GM18868 (cell line): Measurements from ENCODE around the gene TNK2.

Experiments
- ATAC-seq: cut with Tn5 transposase; IDR thresholded peaks from one replicate; pipeline ENCODE4 v1.9.1; 2021; ENCODE audit warnings: mild to moderate bottlenecking, moderate library complexity; ENCODE audit not compliant: unreplicated experiment

TNK2 gene

DNA sequence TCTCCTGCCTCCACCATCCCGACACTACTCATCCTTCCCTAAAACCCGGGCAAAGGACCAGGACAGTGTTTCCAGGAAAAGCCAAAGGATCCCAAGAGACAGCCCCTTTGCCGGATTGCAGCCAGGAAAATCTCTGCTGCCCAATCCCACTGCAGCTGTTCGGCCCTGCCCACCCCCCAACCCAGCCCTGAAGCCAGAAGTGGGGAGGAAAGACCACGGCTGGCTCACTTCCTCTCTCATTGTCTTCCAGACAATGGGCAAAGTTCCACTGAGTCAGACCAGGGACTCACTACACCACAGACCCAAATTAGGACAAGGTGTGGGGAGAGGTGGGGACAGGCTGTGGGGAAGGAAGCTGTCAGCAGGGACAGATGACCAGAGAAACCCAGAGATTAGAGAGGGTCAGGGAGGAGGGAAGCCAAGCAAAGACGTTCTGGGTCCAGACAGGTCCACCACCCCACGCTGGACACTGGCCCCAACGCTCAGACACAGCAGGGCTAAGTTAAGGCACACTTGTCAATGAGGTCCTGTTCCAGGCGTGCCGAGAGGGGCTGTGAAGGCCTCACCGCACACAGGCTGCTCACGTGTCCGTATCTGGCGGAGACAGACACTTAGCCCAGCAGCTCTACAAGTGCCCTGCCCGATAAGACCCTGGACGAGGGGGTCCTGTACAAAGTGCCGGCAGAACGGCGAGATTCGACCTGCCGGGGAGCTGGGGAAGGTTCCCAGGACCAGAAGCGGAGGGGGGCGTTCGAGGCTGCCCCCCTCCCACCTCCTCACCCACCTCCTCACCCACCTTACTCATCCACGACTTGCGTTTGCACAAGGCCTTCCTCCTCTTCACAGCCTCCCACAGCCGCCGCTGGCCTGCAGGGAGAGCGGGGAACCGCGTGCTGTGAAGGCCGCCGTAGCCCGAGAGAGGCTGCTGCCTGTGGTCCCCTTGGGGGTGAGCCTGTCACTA lies 21.9 kb downstream of the TNK2 start:
- ATAC-seq = no peak

DNA sequence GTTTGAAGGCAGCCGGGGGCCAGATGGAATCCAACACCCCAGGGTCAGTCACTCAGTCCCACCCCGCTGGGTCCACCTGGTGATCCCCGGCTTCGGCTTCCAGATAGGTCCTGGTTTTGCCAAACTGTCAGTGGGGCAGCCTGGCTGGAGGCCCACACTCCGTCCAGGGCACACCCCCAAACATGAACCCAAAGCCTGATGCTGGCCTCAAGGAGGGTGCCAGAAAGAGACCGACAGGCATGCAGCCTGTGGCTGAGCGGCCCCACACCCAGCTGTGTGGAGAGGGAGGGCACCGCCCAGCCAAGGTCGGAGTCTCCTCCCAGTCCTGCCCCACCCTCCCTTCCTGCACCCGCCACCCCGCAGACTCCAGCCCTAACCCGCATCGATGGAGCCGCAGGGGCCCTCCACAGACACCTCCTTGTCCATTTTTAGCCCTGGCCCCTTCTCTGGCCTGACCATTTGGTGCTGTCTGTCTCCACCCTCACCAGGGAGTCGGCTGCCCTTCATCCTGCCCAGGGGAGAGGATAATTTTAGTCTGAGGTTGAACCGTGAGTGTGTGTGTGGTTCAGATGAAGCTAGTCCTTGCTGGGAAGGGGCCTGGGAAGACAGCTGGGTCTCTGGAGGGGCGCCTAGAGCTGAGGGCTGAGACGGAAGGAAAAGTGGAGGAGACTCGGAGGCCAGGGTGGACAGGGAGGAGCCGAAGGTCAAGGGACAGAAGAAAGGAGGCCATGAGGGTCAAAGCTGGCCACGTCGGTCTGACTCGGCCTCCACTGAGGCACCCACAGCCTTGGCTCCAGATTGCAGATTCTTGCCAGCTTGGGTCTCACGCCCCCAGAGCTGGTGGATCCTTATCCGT lies 23.1 kb downstream of the TNK2 start:
- no peak for ATAC-seq

DNA sequence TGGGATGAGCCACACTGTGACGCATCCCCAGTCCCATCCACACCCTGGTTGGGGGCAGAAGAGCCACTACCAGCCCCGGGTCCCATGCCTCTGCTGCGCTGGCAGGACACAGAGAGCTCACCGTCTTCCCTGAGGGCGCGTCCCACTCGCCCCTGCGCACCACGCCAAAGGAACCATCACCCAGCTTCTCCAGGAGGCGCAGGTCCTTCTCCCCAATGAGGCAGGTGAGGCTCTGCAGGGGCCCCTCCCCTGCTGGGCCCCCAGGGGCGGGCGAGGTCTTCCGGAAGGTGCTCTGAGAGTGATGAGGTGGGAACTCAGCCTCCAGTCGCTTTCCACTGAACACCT lies 23.7 kb downstream of the TNK2 start:
- no peak for ATAC-seq

DNA sequence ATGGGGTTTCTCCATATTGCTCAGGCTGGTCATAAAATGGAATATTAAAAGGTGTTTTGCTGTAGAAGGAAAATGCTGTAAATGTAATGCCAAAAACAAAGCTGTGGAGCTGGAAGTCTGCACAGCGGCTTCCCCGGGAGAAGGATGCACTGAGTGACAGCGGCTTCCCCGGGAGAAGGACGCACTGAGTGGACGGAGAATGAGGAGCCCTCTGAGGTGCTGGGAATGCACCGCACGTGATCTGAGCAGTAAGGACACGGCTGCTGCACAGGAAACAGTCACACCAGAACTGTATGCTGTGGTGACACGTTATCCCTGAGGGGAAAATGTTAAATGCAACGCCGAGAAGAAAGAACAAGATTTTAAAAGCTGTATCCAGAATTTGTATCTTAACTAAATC lies 24.6 kb downstream of the TNK2 start:
- ATAC-seq = no peak

DNA sequence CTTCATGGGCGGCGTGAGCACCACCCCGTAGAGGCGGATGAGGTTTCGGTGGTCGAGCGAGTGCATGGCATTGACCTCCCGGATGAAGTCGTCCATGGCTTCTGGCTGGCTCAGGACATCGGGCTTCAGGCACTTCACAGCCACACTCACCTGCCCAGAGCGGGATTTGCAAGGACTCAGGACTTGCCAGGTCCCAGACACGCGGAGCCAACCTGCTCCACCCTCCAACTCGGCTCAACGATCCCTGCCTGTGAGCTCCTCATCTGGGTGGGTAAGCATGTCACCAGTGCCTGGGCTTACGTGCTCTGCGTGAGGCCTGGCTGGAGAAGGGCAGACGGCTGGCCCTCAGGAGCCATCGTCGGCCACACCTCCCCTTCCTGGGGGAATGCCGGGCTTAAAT lies 25.2 kb downstream of the TNK2 start:
- no peak for ATAC-seq

DNA sequence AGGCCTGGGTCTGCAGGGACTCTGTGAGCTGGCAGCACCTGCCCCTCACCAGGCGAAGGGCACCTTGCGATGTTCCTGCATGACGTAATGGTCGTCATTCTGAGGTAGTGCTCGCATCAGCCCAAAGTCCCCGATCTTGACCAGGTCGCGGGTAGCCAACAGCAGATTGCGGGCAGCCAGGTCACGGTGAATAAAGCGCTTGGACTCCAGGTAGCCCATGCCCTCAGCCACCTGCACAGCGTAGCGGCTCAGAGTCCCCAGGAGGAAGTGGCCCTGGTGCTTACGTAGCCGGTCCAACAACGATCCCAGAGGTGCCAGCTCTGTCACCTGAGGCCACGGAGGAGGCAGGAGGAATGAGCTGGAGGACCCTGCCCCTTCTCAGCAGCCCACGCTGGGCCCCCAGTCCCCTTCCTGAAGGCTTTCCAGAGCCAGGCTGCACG lies 26.3 kb downstream of the TNK2 start:
- no peak for ATAC-seq

DNA sequence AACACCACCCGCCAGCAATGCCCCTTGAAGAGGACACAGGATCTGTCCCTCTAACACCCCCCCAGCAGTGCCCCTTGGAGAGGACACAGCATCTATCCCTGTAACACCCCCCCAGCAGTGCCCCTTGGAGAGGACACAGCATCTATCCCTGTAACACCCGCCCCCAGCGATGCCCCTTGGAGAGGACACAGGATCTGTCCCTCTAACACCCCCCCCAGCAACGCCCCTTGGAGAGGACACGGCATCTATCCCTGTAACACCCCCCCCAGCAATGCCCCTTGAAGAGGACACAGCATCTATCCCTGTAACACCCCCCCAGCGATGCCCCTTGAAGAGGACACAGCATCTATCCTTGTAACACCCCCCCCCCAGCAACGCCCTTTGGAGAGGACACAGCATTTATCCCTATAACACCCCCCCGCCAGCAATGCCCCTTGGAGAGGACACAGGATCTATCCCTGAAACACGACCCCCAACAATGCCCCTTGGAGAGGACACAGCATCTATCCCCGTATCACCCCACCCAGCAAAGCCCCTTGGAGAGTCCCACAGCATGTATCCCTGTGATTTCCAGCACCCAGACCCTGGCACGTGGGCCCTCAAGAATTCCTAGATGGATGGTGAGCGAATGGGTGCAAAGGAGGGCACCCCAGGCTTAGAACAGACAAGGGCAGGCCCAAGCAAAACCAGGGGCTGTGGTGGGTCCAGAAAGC lies 26.9 kb downstream of the TNK2 start:
- no peak for ATAC-seq

DNA sequence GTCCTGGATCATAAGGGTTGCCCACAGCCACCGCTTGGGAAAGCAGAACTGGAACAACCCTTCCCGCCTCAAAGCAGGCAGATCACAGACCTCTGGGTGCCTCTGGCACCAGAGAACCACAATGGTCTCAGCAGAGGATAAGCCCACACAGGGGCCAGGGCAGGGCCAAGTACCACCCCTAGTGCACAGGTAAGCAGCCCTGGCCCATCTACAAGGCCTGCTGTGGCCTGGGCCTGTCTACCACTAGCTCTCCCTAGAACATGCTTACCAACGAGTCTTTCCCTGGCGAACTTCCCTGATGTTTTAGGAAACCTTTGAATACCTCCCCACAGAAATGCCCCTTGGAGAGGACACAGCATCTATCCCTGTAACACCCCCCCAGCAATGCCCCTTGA lies 28.3 kb downstream of the TNK2 start:
- no peak for ATAC-seq

DNA sequence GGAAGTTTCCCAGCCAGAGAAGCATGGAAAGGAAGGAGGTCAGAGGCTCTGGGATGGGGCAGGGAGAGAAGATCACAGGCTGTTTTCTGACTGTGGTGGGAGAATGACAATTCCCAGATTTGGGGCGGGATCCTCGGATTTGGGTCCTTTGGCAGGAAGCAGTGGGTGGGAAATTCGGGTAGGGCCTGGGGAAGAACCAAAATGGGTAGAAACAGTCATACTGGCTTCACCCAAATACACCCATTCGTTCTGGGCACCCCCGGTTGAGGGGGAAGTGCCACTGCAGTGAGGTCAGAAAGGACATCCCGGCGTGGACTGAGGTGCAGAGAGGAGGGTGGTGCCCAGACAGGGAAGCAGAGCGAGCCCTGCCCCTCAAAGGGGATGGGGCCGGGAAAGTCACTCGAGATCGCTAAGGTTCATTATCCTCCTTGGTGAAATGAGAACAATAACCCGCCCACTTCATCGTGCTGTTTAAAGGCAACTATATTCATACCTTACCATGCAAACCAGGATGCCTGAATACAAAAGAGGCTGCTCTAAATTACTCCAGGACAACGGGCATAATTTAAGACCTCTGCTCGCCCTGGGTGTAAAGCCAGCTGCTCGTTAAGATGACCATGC lies 28.8 kb downstream of the TNK2 start:
- ATAC-seq = no peak

DNA sequence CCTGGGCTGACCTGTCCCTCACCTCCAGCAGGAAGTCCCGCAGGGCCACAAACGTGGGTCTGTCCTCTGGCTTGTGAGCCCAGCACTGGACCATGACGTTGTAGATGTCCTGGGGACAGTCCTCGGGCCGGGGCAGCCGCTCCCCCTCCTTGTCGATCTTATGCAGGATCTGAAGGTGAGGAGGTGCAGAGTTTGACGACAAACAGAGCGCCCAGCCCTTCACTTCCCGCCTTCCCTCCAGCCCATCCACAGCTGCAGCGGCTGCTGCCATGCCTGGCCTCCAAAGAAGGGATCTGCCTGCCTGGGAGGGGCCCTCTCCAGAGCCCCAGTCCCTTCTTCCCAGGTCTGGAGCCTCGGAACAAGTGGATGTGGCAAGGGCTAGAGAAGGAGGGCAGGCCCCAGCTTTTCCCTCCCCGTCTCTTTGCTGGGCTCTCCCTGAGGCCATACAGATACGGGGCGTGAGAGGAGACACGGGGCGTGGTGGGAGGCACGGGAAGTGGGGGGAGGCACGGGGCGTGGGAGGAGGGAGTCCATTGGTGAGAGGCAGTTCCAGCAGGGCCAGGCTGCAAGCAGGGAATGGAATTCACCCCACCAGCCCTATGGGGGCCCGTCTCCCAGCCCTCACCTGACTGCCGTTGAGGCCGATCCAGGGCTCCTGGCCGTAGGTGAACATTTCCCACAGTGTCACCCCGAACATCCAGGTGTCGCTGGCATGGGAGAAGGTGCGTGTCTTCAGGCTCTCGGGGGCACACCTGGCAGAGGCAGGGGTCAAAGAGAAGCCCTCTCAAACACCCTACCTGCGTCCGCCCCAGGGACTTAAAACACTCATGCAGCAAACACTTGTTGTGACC lies 29.7 kb downstream of the TNK2 start:
- ATAC-seq = no peak

DNA sequence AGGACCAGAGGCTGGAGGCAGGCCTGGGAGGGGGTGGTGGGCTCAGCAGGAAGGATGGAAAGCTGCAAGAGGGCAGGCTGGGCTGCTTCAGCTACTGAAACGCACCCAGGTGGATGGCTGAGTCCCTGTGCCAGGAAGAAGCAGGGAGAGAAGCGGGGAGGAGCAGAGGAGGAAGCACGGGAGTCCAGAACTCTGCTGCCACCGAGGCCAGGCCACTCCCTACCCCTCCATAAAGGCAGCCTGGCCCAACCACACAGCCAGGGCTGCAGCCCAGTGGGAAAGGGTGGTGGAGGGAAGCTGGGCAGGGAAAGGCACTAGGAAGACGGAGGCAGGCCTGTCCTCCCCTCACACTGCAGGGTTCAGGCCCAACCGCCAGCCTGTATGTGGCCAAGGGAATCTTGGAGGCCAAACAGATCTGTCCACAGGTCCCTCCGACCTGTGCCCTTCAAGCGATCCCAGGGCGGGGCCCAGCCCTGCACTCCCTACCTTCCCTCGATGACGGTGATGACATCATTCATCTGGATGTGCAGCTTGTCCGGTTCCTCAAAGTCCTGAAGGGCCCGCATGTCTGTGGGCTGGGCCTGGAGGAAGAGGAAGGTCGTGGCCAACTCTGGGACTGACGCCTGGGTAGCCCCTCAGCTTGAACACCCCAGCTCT lies 30.5 kb downstream of the TNK2 start:
- no peak for ATAC-seq

DNA sequence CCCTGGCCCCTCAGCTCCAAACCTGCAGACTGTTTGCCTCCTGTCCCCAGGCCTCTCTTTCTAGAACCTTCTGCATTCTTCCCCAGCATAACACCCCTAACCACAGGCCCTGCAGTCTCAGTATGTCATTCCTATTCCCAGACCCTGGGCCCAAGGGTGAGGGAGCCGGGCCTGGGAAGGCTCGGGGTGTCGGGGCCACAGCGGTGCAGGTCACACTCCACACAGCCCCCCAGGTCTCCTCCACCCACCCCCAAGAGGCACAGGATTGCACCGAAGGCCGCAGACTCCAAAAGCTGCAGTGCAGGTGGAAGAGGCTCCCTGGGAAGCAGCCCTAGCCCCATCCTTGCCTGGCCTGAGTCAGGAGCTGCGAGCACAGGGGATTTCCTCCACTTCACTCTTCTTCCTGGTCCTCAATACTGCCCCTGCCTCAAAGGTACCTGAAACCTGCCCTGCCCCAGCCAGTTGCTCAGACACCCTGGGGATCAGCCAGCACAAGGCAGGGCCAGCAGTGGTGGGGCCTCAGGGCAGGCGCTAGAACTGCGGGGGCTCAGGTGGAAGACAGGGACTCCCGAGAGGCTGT lies 31.1 kb downstream of the TNK2 start:
- ATAC-seq = no peak

DNA sequence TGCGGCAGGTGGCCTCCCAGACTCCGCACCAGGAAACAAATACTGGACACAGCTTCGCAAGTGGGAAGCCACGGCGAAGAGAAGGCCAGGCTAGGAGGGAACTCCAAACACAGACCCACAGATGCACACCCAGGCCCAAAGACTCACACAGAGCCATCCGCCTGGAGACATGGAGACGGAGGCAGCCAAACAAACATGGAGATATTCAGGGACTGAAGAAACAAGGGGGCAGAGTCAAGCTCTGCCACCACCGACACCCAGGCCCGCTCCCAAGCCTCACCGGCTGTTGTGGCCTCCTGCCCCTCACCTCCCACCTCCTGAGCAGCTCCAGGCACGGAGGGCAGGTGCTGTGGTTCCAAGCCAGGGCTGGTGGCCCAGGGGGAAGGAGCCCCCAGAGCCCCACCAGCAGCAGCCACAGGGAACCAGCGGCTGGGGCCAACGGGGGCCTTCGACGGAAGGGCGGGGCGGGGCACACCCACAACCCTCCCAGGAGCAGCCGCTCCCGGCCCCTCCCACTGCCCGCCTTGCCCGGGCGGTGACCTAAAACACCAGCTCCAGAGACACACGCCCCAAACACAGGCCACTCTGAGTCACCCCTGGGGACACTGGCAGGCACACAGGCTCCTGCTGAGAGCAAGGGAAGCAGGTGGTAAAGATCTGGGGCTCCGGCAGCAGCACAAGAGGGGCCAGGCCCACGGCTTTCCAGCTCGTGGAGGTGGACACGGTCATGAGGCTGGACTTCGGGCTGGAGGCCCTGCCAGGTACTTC lies 31.9 kb downstream of the TNK2 start:
- ATAC-seq = no peak

DNA sequence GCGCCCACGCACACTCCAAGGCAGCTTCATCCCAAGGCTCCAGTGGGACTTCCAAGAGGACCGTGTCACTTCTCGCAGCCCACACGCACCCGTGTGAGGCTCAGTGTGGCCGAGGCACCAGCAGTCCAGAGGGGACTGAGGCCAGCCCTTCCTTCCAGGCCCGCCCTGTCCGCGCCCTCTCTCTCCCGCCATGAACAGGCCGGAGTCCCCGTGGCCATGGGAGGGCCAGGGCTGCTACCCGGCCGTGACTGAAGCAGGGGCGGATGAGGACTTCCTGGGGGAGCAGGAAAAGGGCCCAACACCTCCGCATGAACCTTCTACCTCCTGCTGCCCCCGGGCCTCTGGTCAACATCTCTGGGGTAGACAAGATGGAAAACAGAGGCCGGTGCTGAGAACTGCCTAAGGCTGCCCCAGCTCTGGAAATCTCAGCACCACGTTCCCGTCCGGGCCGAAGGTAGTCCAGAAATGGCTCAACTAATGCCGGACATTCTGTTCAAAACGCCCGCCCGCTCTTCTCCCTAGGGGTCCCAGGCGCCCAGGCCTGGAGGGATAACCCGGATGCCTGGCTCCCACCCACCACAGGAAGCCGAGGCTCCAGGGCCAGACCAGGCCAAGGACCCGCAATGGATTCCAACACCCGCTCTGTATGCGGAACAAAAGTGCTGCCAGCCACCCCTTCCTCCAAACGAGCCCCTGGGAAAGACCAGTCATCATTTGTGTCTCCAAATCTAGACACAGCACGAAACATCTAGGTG lies 32.7 kb downstream of the TNK2 start:
- no peak for ATAC-seq

DNA sequence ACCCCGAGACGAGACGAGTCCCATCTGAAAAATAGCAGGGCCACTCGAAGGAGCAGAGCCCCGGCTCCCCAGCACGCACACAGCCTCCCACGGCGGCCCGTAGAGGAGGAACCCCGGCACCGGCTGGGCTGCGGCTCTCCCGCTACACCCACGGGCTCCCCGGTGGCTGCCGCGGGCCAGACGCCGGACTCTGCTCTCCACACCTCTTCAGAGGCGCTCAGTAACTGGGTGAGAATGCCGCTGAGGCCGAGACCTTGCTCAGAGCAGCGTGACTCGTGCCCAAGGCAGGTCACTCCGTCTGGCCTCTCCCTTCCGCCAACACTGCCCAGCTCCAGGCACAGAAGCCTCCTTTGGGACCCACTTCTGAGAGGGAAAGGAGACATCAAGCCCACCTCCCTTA lies 34.4 kb downstream of the TNK2 start:
- ATAC-seq = no peak

DNA sequence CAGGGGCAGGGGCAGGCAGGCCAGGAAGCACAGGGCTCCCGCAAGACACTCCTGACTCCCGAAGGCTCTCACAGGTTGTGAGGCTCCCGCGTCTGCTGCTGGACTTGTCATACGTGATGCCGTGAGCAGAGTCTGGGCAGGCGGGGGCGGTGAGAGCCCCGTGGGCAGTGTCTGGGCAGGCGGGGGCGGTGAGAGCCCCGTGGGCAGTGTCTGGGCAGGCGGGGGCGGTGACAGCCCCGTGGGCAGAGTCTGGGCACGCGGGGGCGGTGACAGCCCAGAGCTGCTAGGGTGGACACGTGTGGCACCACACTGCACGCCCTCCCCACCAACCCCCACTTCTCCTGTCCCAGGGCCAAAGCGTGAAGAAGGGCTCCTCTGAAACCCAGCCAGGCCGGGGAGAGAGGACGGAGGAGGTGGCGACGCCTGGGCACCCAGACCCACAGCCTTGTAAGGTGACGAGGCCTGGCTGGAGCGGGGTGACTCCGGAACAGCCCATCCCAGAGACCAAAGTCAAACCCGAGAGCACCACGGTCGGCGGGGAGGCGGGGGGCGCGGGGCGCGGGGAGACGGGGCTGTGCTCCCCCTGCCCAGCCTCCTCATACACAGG lies 35.0 kb downstream of the TNK2 start:
- ATAC-seq = no peak

DNA sequence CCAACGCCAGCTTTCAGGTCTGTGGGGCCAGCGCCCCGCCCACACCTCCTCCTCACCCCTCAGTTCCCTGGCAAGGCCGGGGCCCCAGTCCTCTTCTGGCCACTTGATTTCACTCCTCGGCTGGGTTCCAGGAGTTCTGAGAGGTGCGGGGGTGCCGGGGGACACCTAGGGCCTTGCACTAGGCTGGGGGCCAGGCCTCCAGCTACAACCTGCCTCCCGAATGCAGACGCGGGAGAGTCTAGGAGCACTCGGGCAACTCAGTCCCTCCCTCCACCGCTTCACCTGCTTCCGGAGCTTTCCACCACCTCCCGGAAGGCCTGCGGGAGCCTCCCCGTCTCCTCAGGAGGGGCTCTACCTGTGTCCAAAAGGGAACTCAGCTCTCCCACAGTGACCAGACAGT lies 35.6 kb downstream of the TNK2 start:
- no peak for ATAC-seq
